T47D (cell line): ENCODE data around the gene RALGAPB.

Experiments used
- DNase-seq, 2 experiments: peaks; one replicate each; pipeline versions ENCODE4 v3.0.0 to v3.0.0-alpha.2; 2011 to 2012; ENCODE audit warnings: low read depth in 1 of 2, low spot score in 1 of 2
- JUND ChIP-seq: IDR thresholded peaks from 2 replicates; pipeline ENCODE4 v1.6.1; 2012; ENCODE audit warnings: low read depth
- in situ Hi-C: cut with HindIII; loops from 2 replicates; pipeline ENCODE4 v1.10.0; 2016; ENCODE audit warnings: low sequenced_read_pairs, low pct_unique_long_range_greater_than_20kb

RALGAPB gene

GRCh38 chr20:38573413-38573812 lies 100.8 kb downstream of the RALGAPB start:
- DNase-seq, result no peak
- TF ChIP-seq JUND, result no peak
- in situ Hi-C loops, result no loop called here

DNA sequence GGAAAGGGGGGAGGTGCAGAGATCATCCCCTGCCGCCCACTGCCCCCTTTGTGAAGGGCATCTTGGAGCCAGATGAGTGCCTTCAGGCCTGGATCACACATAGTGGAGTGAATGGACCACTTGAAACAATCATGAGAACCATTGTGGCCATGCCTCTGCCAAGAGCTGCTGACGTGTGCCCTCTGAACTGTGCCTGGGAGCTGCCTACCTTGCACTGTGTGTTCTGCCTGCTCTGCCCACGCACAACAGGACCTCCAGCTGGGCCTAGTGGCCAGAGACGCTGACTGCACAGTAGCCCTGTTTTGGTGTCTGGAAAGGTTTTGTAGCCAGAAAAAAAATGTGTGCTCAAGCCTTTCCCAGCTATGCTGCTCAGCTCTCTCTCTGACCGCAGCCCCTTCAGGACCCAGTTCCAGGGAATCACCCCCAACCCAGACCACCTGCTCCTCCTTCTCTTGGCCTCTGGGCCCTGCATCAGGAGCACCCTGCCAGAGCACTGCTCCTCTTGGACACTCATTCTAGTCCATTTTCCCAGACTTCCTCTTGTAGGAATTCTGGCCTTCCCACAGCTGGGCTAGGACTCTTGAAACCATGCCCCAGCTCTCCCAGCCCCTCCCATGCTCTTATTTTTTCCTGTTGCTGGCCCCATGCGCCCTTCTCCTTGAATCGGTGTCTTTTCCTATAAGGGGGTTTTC lies 106.7 kb downstream of the RALGAPB start:
- DNase-seq, result no peak
- no peak for TF ChIP-seq JUND
- in situ Hi-C loops, result no loop called here

DNA sequence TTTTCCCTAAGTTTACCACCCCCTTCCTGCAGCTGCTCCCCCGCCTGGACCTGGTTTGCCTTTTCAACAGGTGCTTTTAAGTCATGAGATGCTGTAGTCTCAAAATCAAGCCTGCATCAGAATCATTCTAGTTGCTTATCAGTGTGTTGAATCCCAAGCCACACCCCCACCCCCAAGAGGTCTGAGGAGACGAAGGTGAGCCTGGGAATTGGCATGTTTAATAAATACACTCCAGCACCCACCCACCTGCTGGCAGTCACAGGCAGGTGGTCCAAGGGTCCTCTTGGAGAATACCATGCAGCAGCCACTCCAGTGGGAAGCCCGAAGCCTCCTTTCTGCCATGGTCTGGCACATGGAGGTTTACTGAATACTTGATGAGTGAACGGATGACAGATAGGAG lies 107.3 kb downstream of the RALGAPB start:
- in situ Hi-C loops, result no loop called here
- no peak for TF ChIP-seq JUND
- no peak for DNase-seq

DNA sequence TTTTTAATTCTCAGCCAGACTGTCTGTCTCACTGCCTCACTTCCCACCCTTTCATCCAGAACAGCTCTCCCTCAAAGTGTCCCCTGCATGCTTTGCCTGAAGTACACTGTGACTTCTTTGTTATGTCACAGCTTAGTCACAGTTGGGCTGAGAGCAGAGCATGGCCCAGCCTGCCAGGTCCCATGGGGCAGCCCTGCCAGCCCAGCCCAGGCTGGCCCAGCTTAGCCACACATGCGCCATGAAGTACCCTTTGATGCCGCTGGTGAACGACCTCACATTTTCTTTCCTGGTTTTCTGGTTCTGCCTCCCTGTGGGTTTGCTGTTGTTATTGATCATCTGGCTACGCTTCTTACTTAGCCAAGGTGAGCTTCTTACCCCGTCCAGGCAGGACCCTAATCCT lies 108.4 kb downstream of the RALGAPB start, which contains the start of gene ADIG:
Gene ADIG (plus strand): TSS at position 185 of the 400 bp plus-strand sequence. CDS start 54 bp downstream, at position 239.
- no peak for TF ChIP-seq JUND
- in situ Hi-C loops, result no loop called here
- DNase-seq, result no peak

- TF ChIP-seq JUND, result no peak
- no peak for DNase-seq
- in situ Hi-C loops, result no loop called here
These were observed 109.3 kb downstream of the RALGAPB start for GRCh38 chr20:38581830-38582358.

DNA sequence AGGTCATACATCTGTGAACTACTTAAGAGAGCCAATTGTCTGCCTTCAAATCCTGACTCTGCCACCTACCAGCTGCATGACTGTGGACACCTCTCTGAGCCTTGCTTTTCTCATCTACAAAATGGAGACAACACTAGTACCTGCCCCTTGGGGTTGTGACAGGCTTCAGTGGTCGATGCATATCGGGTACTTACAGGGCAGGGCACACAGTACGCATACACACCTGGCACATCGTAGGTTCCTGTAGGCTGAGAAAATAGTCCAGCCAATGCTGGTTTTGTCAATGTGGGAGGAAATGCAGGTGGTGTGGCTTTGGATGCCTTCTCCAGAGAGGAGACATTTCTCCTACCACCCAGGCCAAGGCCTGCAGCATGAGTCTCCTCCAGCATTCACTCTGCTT lies 110.7 kb downstream of the RALGAPB start:
- in situ Hi-C loops, result no loop called here
- no peak for DNase-seq
- no peak for TF ChIP-seq JUND

DNA sequence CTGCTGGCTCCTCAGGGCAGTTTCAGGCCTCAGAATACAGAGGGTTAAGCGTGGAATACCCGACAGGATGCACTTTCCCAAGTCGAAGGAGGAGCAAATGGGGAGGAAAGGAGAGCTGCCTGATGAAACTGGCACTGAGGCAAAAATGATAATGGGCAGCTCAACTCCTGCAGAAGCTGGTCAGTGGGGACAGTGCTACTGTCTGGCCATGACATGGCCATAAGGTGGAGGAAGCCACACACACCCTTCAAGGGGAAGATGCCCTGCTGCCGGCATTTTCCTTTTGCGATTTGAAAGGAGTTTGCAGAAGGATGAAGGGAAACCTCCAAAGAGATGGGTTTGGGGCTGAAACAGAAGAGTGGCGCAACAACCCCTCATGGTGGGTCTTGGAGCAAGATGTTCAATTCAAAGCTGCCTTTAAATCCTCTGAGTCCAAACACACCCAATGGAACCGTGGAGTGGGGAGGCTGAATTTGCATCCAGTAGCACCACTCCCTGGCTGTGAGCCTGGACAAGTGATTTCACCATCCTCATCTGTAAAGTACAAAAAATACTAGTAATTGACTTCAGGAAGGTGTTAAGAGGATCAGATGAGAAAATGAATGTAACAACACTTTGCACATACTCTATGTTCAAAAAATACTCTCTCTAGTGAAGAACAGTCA lies 111.6 kb downstream of the RALGAPB start:
- no peak for DNase-seq
- TF ChIP-seq JUND, result no peak
- in situ Hi-C loops, result no loop called here

DNA sequence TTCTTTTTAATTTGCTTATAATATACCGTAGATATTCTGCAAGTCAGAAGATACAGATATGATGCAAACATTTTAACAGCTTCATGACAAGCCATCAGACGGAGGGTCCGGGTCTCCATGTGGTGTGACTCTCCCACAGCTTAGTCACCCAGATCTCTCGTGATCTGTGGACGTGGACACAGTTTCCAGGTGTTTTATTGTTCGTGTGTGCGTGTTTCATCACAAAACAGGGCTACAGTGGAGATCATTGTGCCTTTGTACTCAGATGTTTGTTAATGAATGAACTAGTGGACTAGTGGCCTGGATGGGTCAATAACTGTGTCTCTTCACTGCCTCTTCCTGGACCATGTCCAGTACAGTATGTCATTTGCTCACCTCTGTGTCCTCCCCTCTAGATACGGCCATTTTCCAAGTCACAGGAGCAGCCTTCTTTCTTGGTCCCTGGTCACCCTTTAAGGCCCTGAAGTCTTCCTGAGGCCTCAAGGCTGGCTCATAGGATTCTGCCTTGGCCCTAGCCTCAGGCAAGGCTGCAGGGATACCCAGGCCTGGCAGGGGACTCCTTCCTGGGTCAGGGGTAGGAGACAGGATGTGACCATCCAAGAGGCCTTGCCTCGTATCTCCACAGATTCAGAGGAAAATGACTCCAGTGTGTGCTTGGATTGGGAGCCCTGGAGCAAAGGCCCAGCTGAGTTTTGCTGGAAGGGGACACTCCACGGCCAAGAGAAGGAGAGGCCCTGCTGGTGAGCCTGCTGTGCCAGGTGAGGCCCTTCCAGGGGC lies 112.9 kb downstream of the RALGAPB start:
- DNase-seq, result no peak

DNA sequence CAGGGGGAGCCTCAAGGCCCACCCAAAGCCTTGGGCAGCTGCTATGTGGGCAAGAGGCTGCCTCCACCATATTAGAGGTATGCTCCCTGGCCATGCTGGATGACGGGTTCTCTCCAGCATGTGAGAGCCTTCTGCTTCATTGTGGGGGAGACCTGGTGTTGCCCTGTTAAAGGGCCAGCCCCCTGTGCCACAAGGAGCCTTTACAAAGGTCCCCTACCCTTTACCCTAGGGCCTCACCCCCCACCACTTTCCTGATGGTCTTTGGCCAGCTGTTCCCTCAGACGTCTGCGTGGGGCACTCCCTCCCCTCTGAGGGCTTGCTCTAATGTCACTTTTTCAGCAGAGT lies 113.5 kb downstream of the RALGAPB start:
- in situ Hi-C loops, result no loop called here
- no peak for DNase-seq

More for the DNA sequence above, 112.9 kb downstream of the RALGAPB start:
- in situ Hi-C loops, result no loop called here
- no peak for TF ChIP-seq JUND

GRCh38 chr20:38588303-38588702 lies 115.7 kb downstream of the RALGAPB start:
- no peak for TF ChIP-seq JUND
- in situ Hi-C loops, result no loop called here
- DNase-seq, result no peak

More for the DNA sequence above, 113.5 kb downstream of the RALGAPB start:
- no peak for TF ChIP-seq JUND

GRCh38 chr20:38589351-38589750 lies 116.7 kb downstream of the RALGAPB start:
- no peak for TF ChIP-seq JUND
- in situ Hi-C loops, result no loop called here
- DNase-seq, result no peak

DNA sequence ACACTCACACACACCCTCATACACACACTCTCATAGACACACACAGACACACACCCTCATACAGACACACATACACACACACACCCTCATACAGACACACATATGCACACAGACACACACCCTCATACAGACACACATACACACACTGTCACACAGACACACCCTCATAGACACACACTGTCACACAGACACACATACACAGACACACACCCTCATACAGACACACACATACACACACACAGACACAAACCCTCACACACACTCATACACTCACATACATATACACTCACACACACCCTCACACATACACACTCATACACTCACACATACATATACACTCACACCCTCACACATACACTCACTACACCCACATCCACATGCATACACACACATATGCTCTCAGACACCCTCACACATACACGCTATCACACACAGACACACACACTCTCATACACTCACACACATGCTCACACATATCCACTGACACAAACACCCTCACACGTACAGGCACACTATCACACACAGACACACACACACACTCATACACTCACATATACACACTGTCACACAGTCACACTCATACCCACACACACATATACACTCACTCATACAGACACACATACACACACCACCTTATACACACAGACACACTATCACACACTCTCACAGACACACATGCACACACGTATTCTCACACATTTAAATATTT lies 117.5 kb downstream of the RALGAPB start:
- in situ Hi-C loops, result no loop called here
- DNase-seq, result no peak
- TF ChIP-seq JUND, result no peak
